OCI-LY3 (cell line): ENCODE data around the gene TMCC3.

ENCODE experiments used
- H2AFZ ChIP-seq: fragments of 200-600, 300-600 bp; shearing (Covaris generic); 2 replicates; pipeline ENCODE4 v1.6.0; 2014; ENCODE audit warnings: antibody characterized with exemption, low read depth, low read length
- H3K27ac ChIP-seq: fragments of 200-600, 300-600 bp; sonication (generic); 2 replicates; pipeline ENCODE4 v1.5.1; 2014; ENCODE audit warnings: mild to moderate bottlenecking, low read length, moderate library complexity, mixed read lengths
- H3K27me3 ChIP-seq: fragments of 200-600, 300-600 bp; sonication (generic); 2 replicates; pipeline ENCODE4 v1.6.1; 2014; ENCODE audit warnings: low read depth, low read length, mixed read lengths
- H3K36me3 ChIP-seq: fragments of 200-600, 300-600 bp; sonication (generic); replicated peaks from 2 replicates; pipeline ENCODE3; 2014; ENCODE audit warnings: low read depth, low read length, mixed read lengths
- H3K4me1 ChIP-seq: fragments of 300-600, 200-600 bp; sonication (generic); 2 replicates; pipeline ENCODE4 v1.6.1; 2014; ENCODE audit warnings: low read length, mixed read lengths
- H3K4me2 ChIP-seq: fragments of 200-600, 300-600 bp; sonication (generic); 2 replicates; pipeline ENCODE4 v1.6.1; 2014; ENCODE audit warnings: low read length, mixed read lengths
- H3K4me3 ChIP-seq: fragments of 300-600, 200-600 bp; sonication (generic); 2 replicates; pipeline ENCODE4 v1.5.1; 2014; ENCODE audit warnings: antibody characterized with exemption, mild to moderate bottlenecking, low read length, moderate library complexity
- H3K79me2 ChIP-seq: fragments of 300-600, 200-600 bp; shearing (Covaris generic); 2 replicates; pipeline ENCODE4 v1.6.1; 2014; ENCODE audit warnings: mild to moderate bottlenecking, low read length, mixed read lengths
- H3K9ac ChIP-seq: fragments of 300-600, 200-600 bp; shearing (Covaris generic); 2 replicates; pipeline ENCODE4 v1.6.0; 2014; ENCODE audit warnings: mild to moderate bottlenecking, low read length, moderate library complexity
- H3K9me3 ChIP-seq: fragments of 200-600, 300-600 bp; shearing (Covaris generic); 2 replicates; pipeline ENCODE4 v1.6.1; 2014; ENCODE audit warnings: low read length, mixed read lengths; ENCODE audit not compliant: insufficient read depth
- H4K20me1 ChIP-seq: fragments of 200-600, 300-600 bp; sonication (generic); 2 replicates; pipeline ENCODE4 v1.6.1; 2016; ENCODE audit warnings: low read length, mixed read lengths; ENCODE audit not compliant: insufficient read depth
- CTCF ChIP-seq: fragments of 200-600, 300-600 bp; sonication (generic); IDR thresholded peaks from 2 replicates; pipeline ENCODE4 v1.5.1; 2014; ENCODE audit warnings: antibody characterized with exemption, low read length, low read depth
- EZH2phosphoT487 ChIP-seq: fragments of 200-600 bp; shearing (Covaris generic); IDR thresholded peaks from 2 replicates; pipeline ENCODE4 v1.6.1; 2018; ENCODE audit warnings: antibody characterized with exemption, mixed run types, low read depth

The TMCC3 gene

DNA sequence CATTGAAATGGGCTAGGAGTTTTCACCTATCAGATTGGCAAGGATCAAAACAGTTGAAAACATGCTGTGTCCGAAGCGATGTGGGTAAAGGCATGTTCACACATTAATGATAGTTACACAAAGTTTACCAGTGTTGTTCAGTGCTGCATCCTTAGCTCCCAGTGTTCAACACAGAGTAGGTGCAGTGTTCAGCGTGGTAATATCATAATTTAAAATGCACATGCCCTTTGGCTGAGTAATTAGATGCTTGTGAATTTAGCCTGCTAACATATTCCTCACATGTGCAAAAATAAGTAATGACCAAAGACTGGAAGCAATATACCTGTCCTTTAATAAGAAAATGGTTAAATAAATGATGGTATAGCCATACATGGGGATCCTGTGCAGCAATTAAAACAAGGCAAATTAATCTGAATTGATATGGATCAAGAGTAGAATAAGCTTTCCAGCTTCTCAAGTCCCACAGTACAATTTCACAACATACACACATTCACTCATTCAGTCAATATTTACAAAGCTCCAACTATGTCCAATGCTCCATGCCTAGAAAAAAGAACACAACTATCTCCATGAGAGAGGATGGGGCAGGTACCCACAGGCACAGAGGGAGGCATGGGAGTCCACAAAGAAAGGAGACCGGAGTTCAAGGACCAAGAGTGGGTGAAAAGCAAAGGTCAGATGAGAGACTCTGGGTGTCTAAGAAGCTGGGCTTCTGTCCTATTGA, 12.8 kb downstream of the TMCC3 start:
- H3K4me1 ChIP-seq, result peaks cover 16% of the 10 kb centered on the region
- no peaks in the 10 kb centered on the region for H3K79me2 ChIP-seq
- no peak overlapping the region for H3K4me2 ChIP-seq
- no peaks in the 10 kb centered on the region for H3K9me3 ChIP-seq
- no peak for TF ChIP-seq EZH2phosphoT487
- TF ChIP-seq CTCF, result no peak
- H3K36me3 ChIP-seq, result no peaks in the 10 kb centered on the region
- H3K27ac ChIP-seq, result no peak overlapping the region
- H3K9ac ChIP-seq, result no peak overlapping the region
- peaks cover 16% of the 10 kb centered on the region; the same call in 1 of the 2 replicates for H3K27me3 ChIP-seq
- peaks cover 20% of the 10 kb centered on the region; the same call in 1 of the 2 replicates for H4K20me1 ChIP-seq
- no peak overlapping the region for H2AFZ ChIP-seq
- no peak overlapping the region for H3K4me3 ChIP-seq

DNA sequence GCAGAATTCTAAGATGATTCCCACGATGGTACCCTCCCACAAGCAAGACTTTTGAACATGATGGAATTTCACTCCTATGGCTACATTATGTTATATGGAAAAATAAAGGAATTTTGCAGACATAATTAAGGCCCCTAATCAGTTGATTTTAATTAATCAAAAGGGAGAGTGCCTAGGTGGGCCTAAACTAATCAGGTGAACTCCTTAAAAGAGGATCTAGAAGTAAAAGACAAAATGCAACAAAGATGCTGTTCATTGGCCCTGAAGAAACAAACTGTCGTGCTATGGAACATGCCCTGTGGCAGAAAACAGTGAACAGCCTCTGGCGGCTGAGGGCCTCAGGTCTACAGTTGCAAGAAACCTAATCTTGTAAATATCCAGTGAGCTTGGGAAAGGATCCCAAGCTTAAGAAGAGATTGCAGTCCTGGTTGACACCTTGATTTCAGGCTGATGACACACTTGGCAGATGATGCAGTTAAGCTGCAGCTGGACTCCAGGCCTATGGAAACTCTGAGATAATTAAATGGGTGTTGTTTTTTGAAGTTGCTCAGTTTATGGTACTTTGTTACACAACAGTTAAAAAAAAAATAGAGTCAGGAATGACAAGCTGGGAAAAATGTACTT, 13.8 kb downstream of the TMCC3 start:
- Histone ChIP-seq H4K20me1 (peaks cover 20% of the 10 kb centered on the region; the same call in 1 of the 2 replicates), H2AFZ (no peak overlapping the region), H3K9me3 (no peaks in the 10 kb centered on the region), H3K9ac (no peak overlapping the region), H3K4me1 (peaks cover 21% of the 10 kb centered on the region), H3K36me3 (no peaks in the 10 kb centered on the region), H3K27me3 (peaks cover 11% of the 10 kb centered on the region; the same call in 1 of the 2 replicates), H3K4me3 (no peak overlapping the region), H3K79me2 (no peaks in the 10 kb centered on the region), H3K4me2 (no peak overlapping the region), H3K27ac (no peak overlapping the region)
- TF ChIP-seq EZH2phosphoT487, result no peak
- TF ChIP-seq CTCF, result no peak

- Histone ChIP-seq H2AFZ (no peak overlapping the region), H3K4me2 (no peak overlapping the region), H3K79me2 (no peaks in the 10 kb centered on the region), H3K4me3 (no peak overlapping the region), H4K20me1 (peaks cover 14% of the 10 kb centered on the region; the same call in 1 of the 2 replicates), H3K36me3 (no peaks in the 10 kb centered on the region), H3K9me3 (no peaks in the 10 kb centered on the region), H3K27me3 (peaks cover 11% of the 10 kb centered on the region; the same call in 1 of the 2 replicates), H3K9ac (no peak overlapping the region), H3K27ac (no peak overlapping the region), H3K4me1 (peaks cover 6% of the 10 kb centered on the region)
- TF ChIP-seq CTCF (no peak), EZH2phosphoT487 (no peak)
These were observed 15.6 kb downstream of the TMCC3 start for GRCh38 chr12:94634717-94635116.

- Histone ChIP-seq H3K36me3 (no peaks in the 10 kb centered on the region), H3K4me1 (peaks cover 6% of the 10 kb centered on the region), H3K9me3 (no peaks in the 10 kb centered on the region), H3K79me2 (no peaks in the 10 kb centered on the region), H3K4me3 (no peak overlapping the region), H3K27ac (no peak overlapping the region), H3K27me3 (peaks cover 7% of the 10 kb centered on the region; the same call in 1 of the 2 replicates), H2AFZ (no peak overlapping the region), H3K9ac (no peak overlapping the region), H4K20me1 (peaks cover 15% of the 10 kb centered on the region; the same call in 1 of the 2 replicates), H3K4me2 (no peak overlapping the region)
- no peak for TF ChIP-seq EZH2phosphoT487
- no peak for TF ChIP-seq CTCF
These were observed 17.0 kb downstream of the TMCC3 start for GRCh38 chr12:94633401-94633800.
